Nasal cavity respiratory epithelium epithelial cell of viscerocranial mucosa (primary cell): Measurements from ENCODE around the gene SLC16A11. TPM values are rescaled to one million over a fixed set of nuclear protein-coding genes. Genes with fewer than 3 reads are reported as not detected.

ENCODE experiments used
- total RNA-seq: library from RNA; depleted of rRNA; stranded (reverse); fragments of >200 nt; gene quantifications from 2 replicates; pipeline ENCODE4 v1.2.3, GENCODE V29; 2014

Gene SLC16A11, protein sequence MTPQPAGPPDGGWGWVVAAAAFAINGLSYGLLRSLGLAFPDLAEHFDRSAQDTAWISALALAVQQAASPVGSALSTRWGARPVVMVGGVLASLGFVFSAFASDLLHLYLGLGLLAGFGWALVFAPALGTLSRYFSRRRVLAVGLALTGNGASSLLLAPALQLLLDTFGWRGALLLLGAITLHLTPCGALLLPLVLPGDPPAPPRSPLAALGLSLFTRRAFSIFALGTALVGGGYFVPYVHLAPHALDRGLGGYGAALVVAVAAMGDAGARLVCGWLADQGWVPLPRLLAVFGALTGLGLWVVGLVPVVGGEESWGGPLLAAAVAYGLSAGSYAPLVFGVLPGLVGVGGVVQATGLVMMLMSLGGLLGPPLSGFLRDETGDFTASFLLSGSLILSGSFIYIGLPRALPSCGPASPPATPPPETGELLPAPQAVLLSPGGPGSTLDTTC
- total RNA-seq: 0.07 TPM in 1 of 2 replicates, not detected in the other

DNA sequence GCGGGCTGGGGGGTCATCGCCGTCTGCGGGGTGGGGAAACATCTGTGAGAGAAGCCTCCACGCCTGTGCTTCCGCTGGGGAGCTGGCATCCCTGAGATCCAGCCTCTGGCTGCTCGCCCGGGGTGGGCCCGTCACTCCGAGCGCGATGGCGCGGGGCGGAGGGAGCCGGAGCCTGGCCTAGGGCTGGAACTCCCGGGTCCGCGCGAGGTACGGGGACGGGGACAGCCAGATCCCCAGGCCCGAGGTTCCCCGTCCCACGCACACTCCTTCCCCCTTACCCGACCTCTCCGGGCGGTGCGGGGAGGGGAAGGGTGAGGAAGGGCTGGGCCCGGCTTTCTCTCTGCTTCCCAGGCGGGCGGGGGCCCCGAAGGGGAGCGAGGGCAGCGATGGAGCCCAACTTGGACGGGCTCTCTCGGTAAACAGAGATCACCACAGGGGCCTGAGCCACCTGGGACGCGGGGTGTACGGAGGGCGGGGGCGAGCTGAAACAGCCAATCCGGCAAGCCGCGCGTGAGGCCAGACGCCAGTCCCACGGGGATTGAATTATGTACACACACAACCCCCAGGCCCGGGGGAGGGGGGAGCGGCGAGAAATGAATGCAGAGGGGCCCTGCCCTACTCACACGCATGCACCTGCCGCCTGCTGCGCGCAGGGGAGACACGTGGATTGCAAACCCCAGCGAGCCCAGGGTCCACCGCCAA, at the start of gene SLC16A11:
SLC16A11 (minus strand) TSS at position 596 of the 702 bp plus-strand sequence; CDS start at position 17, 579 bp downstream.

DNA sequence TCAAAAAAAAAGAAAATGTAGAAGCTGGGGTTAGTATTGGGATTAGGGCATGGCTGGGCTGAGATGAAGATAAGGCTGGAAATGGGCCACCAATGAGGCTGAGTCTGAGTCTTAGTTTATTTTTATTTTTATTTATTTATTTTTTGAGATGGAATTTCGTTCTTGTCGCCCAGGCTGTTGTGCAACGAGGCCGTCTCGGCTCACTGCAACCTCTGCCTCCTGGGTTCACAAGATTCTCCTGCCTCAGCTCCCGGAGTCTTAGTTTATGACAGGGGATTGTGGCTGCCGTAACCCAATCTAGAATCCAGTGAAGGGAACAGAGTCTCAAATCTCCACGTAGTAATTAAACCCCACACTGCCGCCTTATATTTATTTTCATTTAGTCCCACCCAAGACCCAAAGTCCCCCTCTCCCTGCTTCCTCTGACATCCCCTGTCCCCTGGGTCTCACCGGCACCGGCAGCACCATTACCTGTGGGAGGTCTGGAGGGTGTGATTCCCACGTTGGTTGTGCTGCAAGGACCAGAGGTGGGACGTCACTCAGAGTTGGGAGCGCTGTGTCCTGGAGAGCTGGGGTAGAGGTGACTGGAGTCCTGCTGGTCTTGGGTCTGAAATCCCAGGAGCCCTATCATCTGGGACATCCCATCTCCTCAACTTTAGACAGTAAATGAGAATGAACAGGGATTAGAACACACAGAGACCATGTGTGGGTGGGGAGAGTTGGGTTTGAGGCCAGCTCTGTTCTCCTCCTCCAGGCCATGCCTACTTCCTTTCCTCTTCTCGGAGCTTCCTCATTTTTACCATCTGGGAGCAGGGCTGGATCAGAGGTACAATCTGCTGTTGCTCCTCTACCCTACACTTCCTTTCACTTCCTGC, 35.9 kb upstream of the SLC16A11 start, which contains the start of gene CLEC10A:
CLEC10A (minus strand) TSS at position 671 of the 875 bp plus-strand sequence. CDS start 1,439 bp downstream, outside the sequence.

DNA sequence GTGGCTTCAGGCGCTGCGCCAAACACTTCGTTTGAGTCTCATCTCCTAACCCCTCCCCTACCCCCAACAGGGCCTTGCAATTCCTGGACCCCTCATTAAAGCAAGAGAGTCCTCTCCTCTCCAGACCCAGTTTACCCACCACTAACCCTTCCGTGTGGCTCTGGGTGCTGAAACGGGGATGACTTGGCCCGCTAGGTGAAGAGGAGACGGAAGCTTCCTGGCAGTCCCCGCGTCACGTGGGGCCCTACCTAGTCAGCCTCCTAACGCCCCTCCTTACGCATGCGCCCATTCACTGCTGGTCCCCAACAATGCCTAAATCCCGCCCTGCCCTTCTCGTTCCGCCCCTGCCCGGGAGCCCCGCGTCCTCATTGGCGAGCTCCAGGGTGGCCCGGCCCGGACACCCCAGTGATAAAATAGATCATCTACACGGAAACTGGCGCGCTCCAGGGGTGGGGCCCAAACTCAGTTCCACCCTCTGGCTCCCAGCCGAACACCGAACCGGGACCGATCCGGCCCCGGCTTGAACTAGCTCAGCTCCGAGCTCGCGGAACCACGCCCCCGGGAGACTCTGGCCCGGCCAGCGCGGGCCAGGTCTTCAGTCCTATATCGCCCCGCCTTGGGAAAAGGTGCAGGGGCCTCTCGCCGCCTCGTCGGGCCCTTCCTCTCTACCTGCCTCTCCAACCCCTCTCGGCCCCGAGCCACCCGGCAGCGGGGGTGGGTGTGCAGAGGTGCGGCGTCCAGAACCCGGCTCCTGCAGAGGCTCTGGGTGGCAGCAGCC, 8.1 kb downstream of the SLC16A11 start, which contains the start of gene SLC16A13:
SLC16A13 (plus strand) TSS at position 425 of the 778 bp plus-strand sequence. CDS start 368 bp downstream, outside the sequence.

DNA sequence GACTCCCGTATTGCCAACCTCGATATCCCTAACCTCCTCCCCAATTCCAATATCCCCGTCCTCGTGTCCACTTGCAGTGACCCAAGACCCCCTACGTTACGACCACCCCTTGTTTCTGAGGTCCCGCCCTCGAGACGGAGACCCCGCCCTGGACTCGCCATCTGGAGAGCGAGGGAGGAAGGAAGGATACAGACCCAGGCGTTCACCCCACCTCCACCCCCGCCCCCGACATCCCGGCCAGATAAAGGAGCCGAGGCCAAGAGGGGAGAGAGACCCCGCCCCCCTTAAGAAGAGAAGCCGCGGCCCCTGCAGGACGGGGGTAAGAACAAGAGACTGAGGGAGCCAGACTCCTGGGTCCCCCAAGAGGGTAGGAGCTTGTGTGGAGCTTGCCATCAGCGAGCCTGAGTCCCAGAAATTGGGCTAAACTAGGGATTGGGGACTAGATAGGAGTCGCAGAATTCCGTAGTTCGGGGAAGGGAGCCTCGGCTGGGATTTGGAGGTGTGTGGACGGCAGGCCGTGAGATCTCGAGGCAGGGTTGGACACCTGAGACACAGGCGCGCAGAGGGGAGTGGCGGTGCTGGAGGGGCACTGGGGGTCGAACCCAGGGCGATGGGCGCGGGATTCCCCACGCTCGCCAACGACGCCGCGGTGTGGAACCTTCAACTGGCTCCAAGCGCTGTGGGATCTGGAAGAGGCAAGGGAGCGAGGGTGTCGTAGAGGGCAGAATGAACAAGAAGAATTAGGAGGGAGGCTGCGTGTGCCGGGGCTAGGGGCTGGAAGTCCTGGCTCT, 20.9 kb downstream of the SLC16A11 start, which contains the start of gene BCL6B:
BCL6B (plus strand) TSS at position 270 of the 791 bp plus-strand sequence. CDS start 622 bp downstream, outside the sequence.

DNA sequence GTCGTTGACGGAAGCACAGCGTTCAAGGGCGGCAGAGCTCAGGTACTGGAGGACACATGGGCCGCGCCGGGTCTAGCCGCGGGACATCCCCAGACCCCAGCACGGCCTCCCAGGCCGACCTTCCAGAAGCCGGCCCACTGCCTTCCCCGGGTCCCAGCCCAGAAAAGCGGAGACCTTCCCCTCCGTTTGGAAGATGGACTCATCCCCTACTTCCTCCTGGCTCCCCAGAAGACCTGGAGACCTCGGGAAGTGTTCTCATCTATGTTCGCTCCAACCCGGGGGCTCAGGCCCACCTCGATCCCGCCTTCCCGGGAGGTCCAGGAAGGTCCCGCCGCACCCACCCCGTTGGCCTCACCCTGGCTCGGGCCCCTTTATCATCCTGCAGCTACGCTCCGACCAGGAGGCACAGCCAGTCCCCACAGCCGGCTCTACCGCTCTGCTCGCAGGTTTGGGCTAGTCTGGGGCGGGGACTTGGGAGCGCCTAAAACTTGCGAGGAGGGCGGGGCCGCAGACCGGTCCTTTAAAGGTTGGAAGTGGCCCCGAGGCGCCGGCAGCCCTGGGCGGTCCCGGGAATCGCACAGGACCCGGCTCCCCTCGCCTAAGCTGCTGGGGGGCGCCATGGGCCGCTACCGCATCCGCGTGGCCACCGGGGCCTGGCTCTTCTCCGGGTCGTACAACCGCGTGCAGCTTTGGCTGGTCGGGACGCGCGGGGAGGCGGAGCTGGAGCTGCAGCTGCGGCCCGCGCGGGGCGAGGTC, 48.2 kb downstream of the SLC16A11 start, which contains the start of gene ALOX12:
ALOX12 (plus strand) TSS at position 550 of the 756 bp plus-strand sequence; CDS start at position 619, 69 bp downstream.

Other genes with a start within 250 kb of the SLC16A11 start
- gene TEKT1, start 212.4 kb downstream of the SLC16A11 start, total RNA-seq: not detected in 2 replicates
- gene ALOX12, start 48.0 kb downstream of the SLC16A11 start, total RNA-seq: under 0.01 and 0.14 TPM in 2 replicates
- 15.7 and 46.3 TPM in 2 replicates for gene RNASEK, start 31.5 kb downstream of the SLC16A11 start, total RNA-seq
- gene BCL6B, start 21.0 kb downstream of the SLC16A11 start, total RNA-seq: not detected in 2 replicates
- 1.4 and 3.0 TPM in 2 replicates for gene SLC16A13, start 8.1 kb downstream of the SLC16A11 start, total RNA-seq
- not detected in 2 replicates for gene CLEC10A, start 36.2 kb upstream of the SLC16A11 start, total RNA-seq
- not detected in 2 replicates for gene ASGR2, start 70.7 kb upstream of the SLC16A11 start, total RNA-seq
- gene ASGR1, start 135.3 kb upstream of the SLC16A11 start, total RNA-seq: 0.07 TPM in 1 of 2 replicates, not detected in the other
- 1.0 and 9.3 TPM in 2 replicates for gene DLG4, start 175.7 kb upstream of the SLC16A11 start, total RNA-seq
- gene ACADVL, start 175.8 kb upstream of the SLC16A11 start, total RNA-seq: 172 and 221 TPM in 2 replicates
- 62.4 and 66.6 TPM in 2 replicates for gene DVL2, start 190.4 kb upstream of the SLC16A11 start, total RNA-seq
- 27.0 and 32.2 TPM in 2 replicates for gene PHF23, start 195.4 kb upstream of the SLC16A11 start, total RNA-seq
- 57.8 and 81.4 TPM in 2 replicates for gene GABARAP, start 198.4 kb upstream of the SLC16A11 start, total RNA-seq
- gene CTDNEP1, start 207.6 kb upstream of the SLC16A11 start, total RNA-seq: 26.3 and 49.0 TPM in 2 replicates
- 11.0 and 16.7 TPM in 2 replicates for gene ELP5, start 208.1 kb upstream of the SLC16A11 start, total RNA-seq
- gene CLDN7, start 218.4 kb upstream of the SLC16A11 start, total RNA-seq: 453 and 573 TPM in 2 replicates
- gene SLC2A4, start 237.6 kb upstream of the SLC16A11 start, total RNA-seq: under 0.01 and 0.14 TPM in 2 replicates